ENCODE data around the gene HSBP1.

DNA sequence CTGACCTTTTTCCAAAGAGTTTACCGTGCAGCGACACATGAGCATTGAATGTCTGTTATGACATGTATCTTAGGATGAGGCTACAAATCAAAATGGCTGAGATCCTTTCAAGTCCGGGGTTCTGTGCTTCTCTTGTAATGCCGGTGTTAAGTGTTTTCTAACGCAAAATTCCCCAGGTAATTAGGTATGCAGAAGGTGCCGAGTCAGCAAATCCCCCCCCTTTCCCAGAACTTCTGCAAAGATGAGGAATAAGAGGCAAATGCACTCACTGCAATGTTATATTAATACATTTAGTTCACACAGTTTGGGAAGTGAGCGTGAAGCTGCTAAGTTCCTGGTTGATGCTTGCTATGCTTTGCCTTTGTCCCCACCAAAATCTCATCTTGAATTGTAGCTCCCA is 54.9 kb downstream of the HSBP1 start:
- TF ChIP-seq, protein P1, sequence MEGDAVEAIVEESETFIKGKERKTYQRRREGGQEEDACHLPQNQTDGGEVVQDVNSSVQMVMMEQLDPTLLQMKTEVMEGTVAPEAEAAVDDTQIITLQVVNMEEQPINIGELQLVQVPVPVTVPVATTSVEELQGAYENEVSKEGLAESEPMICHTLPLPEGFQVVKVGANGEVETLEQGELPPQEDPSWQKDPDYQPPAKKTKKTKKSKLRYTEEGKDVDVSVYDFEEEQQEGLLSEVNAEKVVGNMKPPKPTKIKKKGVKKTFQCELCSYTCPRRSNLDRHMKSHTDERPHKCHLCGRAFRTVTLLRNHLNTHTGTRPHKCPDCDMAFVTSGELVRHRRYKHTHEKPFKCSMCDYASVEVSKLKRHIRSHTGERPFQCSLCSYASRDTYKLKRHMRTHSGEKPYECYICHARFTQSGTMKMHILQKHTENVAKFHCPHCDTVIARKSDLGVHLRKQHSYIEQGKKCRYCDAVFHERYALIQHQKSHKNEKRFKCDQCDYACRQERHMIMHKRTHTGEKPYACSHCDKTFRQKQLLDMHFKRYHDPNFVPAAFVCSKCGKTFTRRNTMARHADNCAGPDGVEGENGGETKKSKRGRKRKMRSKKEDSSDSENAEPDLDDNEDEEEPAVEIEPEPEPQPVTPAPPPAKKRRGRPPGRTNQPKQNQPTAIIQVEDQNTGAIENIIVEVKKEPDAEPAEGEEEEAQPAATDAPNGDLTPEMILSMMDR (IDR thresholded peaks at IDR 0.05; ENCODE audit: poor library complexity): no peak
- TF ChIP-seq EZH2 (IDR thresholded peaks at IDR 0.05; ENCODE audit: borderline replicate concordance): no peak
- TF ChIP-seq EZH2phosphoT487 (IDR thresholded peaks at IDR 0.05; ENCODE audit: low read depth, severe bottlenecking, unreplicated experiment): no peak
